K562 (cell line): ENCODE data around the gene TRIP10. TPM values are rescaled to one million over a fixed set of nuclear protein-coding genes. Genes with fewer than 3 reads are reported as not detected.
A peak's percentile ranks its signal among the peaks of the same experiment; 100 is the strongest.

ENCODE experiments used
- HDGF ChIP-seq: fragments of 450-650 bp; IDR thresholded peaks from 2 replicates; pipeline ENCODE4 v1.6.1; 2016
- TARDBP ChIP-seq: fragments of 450-650 bp; IDR thresholded peaks from 2 replicates; pipeline ENCODE4 v1.6.1; 2016
- TOE1 ChIP-seq, 2 experiments: fragments of 450-650 bp in 1 of 2; sonication (generic) in 1 of 2; formaldehyde crosslinking in 1 of 2; IDR thresholded peaks; 2 replicates each; pipeline versions ENCODE4 v1.7.1 to v1.8.0; 2016 to 2022; ENCODE audit warnings: borderline replicate concordance in 2 of 2, mild to moderate bottlenecking in 2 of 2, antibody characterized with exemption in 1 of 2, inconsistent platforms in 1 of 2, low read depth in 1 of 2, missing genetic modification reagents in 1 of 2, moderate library complexity in 1 of 2
- ZBTB40 ChIP-seq, 2 experiments: fragments of 450-650 bp in 1 of 2; sonication (generic) in 1 of 2; formaldehyde crosslinking in 1 of 2; IDR thresholded peaks; 2 replicates each; pipeline versions ENCODE4 v1.7.1 to v1.9.0; 2016 to 2022; ENCODE audit warnings: inconsistent platforms in 1 of 2, mild to moderate bottlenecking in 1 of 2, missing genetic modification reagents in 1 of 2
- polyA plus RNA-seq, 8 experiments: library from polyadenylated mRNA; depleted of rRNA in 4 of 8; stranded (reverse) in 5 of 8; unstranded in 3 of 8; fragments of >200 nt; fragmentation: Nextera tagmentation in 2 of 8; fragmentation: Illumina TruSeq in 1 of 8; extraction: Ambion mirVana in 2 of 8; extraction: Trizol in 1 of 8; gene quantifications; 2 replicates each; pipeline versions ENCODE4 v1.2.1 to v1.2.3, GENCODE V29; 2011 to 2014; ENCODE audit warnings: inconsistent platforms in 1 of 8, missing spikeins in 1 of 8
- total RNA-seq, 7 experiments: library from RNA; depleted of rRNA in 6 of 7; stranded (reverse); fragments of >200 nt in 6 of 7; fragmentation: Illumina TruSeq in 2 of 7; extraction: Trizol in 2 of 7; gene quantifications; 2 replicates each; pipeline versions ENCODE4 v1.2.1 to v1.2.3, GENCODE V29; 2011 to 2021; ENCODE audit warnings: low replicate concordance in 1 of 7
- TF ChIP-seq, protein P1 (sequence below): sonication (generic); formaldehyde crosslinking; IDR thresholded peaks from 2 replicates; pipeline ENCODE4 v1.8.0; 2022; ENCODE audit warnings: missing genetic modification reagents, mild to moderate bottlenecking, borderline replicate concordance
- TF ChIP-seq, protein P2 (sequence below): IDR thresholded peaks from 2 replicates; pipeline ENCODE4 v1.6.1; 2016; ENCODE audit warnings: missing genetic modification characterization, missing compliant biosample characterization
- TF ChIP-seq, protein P3 (sequence below): sonication (generic); formaldehyde crosslinking; IDR thresholded peaks from 2 replicates; pipeline ENCODE4 v1.8.0; 2022; ENCODE audit warnings: missing genetic modification reagents, mild to moderate bottlenecking, moderate library complexity, borderline replicate concordance
- TF ChIP-seq, protein P4 (sequence below): IDR thresholded peaks from 2 replicates; pipeline ENCODE4 v1.6.1; 2011; ENCODE audit not compliant: insufficient read length; ENCODE audit errors: extremely low read depth

The TRIP10 gene
- total and polyA plus RNA-seq, 9 of the 15 experiments (the other 6 are each of a cell fraction or from before 2014, with no cell fraction given) = 1.2 to 66.8 (median 36.1) TPM

GRCh38 chr19:6738787-6739389 is 592 bp upstream of the TRIP10 start (continued):
- TF ChIP-seq, protein P1, sequence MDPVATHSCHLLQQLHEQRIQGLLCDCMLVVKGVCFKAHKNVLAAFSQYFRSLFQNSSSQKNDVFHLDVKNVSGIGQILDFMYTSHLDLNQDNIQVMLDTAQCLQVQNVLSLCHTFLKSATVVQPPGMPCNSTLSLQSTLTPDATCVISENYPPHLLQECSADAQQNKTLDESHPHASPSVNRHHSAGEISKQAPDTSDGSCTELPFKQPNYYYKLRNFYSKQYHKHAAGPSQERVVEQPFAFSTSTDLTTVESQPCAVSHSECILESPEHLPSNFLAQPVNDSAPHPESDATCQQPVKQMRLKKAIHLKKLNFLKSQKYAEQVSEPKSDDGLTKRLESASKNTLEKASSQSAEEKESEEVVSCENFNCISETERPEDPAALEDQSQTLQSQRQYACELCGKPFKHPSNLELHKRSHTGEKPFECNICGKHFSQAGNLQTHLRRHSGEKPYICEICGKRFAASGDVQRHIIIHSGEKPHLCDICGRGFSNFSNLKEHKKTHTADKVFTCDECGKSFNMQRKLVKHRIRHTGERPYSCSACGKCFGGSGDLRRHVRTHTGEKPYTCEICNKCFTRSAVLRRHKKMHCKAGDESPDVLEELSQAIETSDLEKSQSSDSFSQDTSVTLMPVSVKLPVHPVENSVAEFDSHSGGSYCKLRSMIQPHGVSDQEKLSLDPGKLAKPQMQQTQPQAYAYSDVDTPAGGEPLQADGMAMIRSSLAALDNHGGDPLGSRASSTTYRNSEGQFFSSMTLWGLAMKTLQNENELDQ (CRISPR knock-in tag) = 0 out of 2 replicates have a peak, but pooled peaks have one; percentile 43
- TF ChIP-seq, protein P2, sequence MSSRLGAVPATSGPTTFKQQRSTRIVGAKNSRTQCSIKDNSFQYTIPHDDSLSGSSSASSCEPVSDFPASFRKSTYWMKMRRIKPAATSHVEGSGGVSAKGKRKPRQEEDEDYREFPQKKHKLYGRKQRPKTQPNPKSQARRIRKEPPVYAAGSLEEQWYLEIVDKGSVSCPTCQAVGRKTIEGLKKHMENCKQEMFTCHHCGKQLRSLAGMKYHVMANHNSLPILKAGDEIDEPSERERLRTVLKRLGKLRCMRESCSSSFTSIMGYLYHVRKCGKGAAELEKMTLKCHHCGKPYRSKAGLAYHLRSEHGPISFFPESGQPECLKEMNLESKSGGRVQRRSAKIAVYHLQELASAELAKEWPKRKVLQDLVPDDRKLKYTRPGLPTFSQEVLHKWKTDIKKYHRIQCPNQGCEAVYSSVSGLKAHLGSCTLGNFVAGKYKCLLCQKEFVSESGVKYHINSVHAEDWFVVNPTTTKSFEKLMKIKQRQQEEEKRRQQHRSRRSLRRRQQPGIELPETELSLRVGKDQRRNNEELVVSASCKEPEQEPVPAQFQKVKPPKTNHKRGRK = peak; percentile 82
- TF ChIP-seq TOE1 (IDR thresholded peaks at IDR 0.05; ENCODE audit: borderline replicate concordance) = peak; percentile 69; the same call in 1 of the 2 replicates
- no peak for TF ChIP-seq TOE1 (CRISPR knock-in tag; IDR thresholded peaks at IDR 0.05; ENCODE audit: borderline replicate concordance, low read depth)
- TF ChIP-seq, protein P3, sequence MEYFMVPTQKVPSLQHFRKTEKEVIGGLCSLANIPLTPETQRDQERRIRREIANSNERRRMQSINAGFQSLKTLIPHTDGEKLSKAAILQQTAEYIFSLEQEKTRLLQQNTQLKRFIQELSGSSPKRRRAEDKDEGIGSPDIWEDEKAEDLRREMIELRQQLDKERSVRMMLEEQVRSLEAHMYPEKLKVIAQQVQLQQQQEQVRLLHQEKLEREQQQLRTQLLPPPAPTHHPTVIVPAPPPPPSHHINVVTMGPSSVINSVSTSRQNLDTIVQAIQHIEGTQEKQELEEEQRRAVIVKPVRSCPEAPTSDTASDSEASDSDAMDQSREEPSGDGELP (CRISPR knock-in tag) = peak; percentile 31; the same call in 1 of the 2 replicates
- 0 out of 2 replicates have a peak, but pooled peaks have one; percentile 13 for TF ChIP-seq HDGF
- TF ChIP-seq ZBTB40 (IDR thresholded peaks at IDR 0.05) = peak; percentile 34; the same call in 1 of the 2 replicates
- no peak for TF ChIP-seq ZBTB40 (CRISPR knock-in tag; IDR thresholded peaks at IDR 0.05)
- TF ChIP-seq, protein P4, sequence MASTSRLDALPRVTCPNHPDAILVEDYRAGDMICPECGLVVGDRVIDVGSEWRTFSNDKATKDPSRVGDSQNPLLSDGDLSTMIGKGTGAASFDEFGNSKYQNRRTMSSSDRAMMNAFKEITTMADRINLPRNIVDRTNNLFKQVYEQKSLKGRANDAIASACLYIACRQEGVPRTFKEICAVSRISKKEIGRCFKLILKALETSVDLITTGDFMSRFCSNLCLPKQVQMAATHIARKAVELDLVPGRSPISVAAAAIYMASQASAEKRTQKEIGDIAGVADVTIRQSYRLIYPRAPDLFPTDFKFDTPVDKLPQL = no peak
- TF ChIP-seq TARDBP = no peak
